DND-41 (cell line): Measurements from ENCODE around the gene SLC5A6.

Experiments used
- EZH2 ChIP-seq: IDR thresholded peaks from 3 replicates; pipeline ENCODE4 v1.6.1; 2012; ENCODE audit warnings: borderline replicate concordance, low read depth, mild to moderate bottlenecking, moderate library complexity, low read length, inconsistent platforms; ENCODE audit not compliant: severe bottlenecking
- TF ChIP-seq, protein P1 (sequence below): IDR thresholded peaks from 2 replicates; pipeline ENCODE4 v1.5.1; 2012; ENCODE audit warnings: borderline replicate concordance, low read length, moderate library complexity, mild to moderate bottlenecking; ENCODE audit not compliant: poor library complexity, severe bottlenecking; ENCODE audit errors: extremely low read depth

GRCh38 chr2:27214941-27215340 is 2.9 kb upstream of the SLC5A6 start:
- TF ChIP-seq, protein P1, sequence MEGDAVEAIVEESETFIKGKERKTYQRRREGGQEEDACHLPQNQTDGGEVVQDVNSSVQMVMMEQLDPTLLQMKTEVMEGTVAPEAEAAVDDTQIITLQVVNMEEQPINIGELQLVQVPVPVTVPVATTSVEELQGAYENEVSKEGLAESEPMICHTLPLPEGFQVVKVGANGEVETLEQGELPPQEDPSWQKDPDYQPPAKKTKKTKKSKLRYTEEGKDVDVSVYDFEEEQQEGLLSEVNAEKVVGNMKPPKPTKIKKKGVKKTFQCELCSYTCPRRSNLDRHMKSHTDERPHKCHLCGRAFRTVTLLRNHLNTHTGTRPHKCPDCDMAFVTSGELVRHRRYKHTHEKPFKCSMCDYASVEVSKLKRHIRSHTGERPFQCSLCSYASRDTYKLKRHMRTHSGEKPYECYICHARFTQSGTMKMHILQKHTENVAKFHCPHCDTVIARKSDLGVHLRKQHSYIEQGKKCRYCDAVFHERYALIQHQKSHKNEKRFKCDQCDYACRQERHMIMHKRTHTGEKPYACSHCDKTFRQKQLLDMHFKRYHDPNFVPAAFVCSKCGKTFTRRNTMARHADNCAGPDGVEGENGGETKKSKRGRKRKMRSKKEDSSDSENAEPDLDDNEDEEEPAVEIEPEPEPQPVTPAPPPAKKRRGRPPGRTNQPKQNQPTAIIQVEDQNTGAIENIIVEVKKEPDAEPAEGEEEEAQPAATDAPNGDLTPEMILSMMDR, result no peak
- no peak for TF ChIP-seq EZH2
